ENCODE data around the gene USP10. TPM values are rescaled to one million over a fixed set of nuclear protein-coding genes. Genes with fewer than 3 reads are reported as not detected.

USP10 gene
- total RNA-seq, 4 donors from 2014 or later: 63.0 to 98.4 (median 70.9) TPM

- H3K27ac ChIP-seq: peak overlapping the region; percentile 8 to 70 (median 68)
- no peaks in the 10 kb centered on the region for H3K36me3 ChIP-seq
- no peaks in the 10 kb centered on the region for H3K27me3 ChIP-seq
- peaks cover 6 to 12% of the 10 kb centered on the region in 2 donors for H3K4me1 ChIP-seq
- no peak for TF ChIP-seq CTCF (IDR thresholded peaks at IDR 0.05)
- no peak for TF ChIP-seq POLR2A (IDR thresholded peaks at IDR 0.05)
- H3K9me3 ChIP-seq: no peaks in the 10 kb centered on the region
- 38 to 53% methylated on average over 6 to 8 of the region's 8 CpGs for WGBS, 2 donors
- DNase-seq: no peak
- peak overlapping the region; percentile 3 to 25 (median 11) for H3K4me3 ChIP-seq (replicated peaks in 1 of 3)
- intact Hi-C loops (cut with DNase I): no loop called here
These were observed 120.5 kb downstream of the USP10 start for GRCh38 chr16:84820305-84820684.

GRCh38 chr16:84820771-84821170, 121.0 kb downstream of the USP10 start:
- DNase-seq: no peak
- TF ChIP-seq CTCF (IDR thresholded peaks at IDR 0.05): no peak
- no peak for TF ChIP-seq POLR2A (IDR thresholded peaks at IDR 0.05)
- intact Hi-C loops (cut with DNase I): no loop called here
- no peaks in the 10 kb centered on the region for H3K9me3 ChIP-seq
- no peaks in the 10 kb centered on the region for H3K27me3 ChIP-seq
- no peaks in the 10 kb centered on the region for H3K36me3 ChIP-seq
- H3K4me3 ChIP-seq (replicated peaks in 1 of 3): peak overlapping the region in 1 of 3 donors; percentile 25
- WGBS, 2 donors: 72% methylated on average over 9 of the region's 12 CpGs; no CpG with 5 or more reads in 1 of the 2 donors
- H3K4me1 ChIP-seq: peaks cover 6 to 12% of the 10 kb centered on the region in 2 donors
- H3K27ac ChIP-seq: peak overlapping the region; percentile 8 to 70 (median 68)

GRCh38 chr16:84821179-84821578, 121.4 kb downstream of the USP10 start:
- Histone ChIP-seq H3K4me1 (peaks cover 6 to 12% of the 10 kb centered on the region in 2 donors), H3K27me3 (no peaks in the 10 kb centered on the region), H3K9me3 (no peaks in the 10 kb centered on the region), H3K4me3 (replicated peaks in 1 of 3) (peak overlapping the region in 1 of 3 donors; percentile 25), H3K27ac (peak overlapping the region in 2 of 3 donors; percentile 68 to 70), H3K36me3 (no peaks in the 10 kb centered on the region)
- WGBS, 2 donors: 80 to 100% methylated on average over 3 to 9 of the region's 9 CpGs
- TF ChIP-seq CTCF (IDR thresholded peaks at IDR 0.05) (no peak), POLR2A (IDR thresholded peaks at IDR 0.05) (no peak)
- intact Hi-C loops (cut with DNase I): no loop called here
- DNase-seq: no peak

GRCh38 chr16:84821728-84822689, 122.2 kb downstream of the USP10 start:
- WGBS, 2 donors: 60 to 84% methylated on average over 9 to 13 of the region's 13 CpGs
- no peaks in the 10 kb centered on the region for H3K36me3 ChIP-seq
- no peak overlapping the region for H3K4me3 ChIP-seq (replicated peaks in 1 of 3)
- TF ChIP-seq CTCF (IDR thresholded peaks at IDR 0.05) (no peak), POLR2A (IDR thresholded peaks at IDR 0.05) (no peak)
- no peaks in the 10 kb centered on the region for H3K9me3 ChIP-seq
- no peaks in the 10 kb centered on the region for H3K27me3 ChIP-seq
- intact Hi-C loops (cut with DNase I): no loop called here
- peak overlapping the region; percentile 46 to 70 (median 68) for H3K27ac ChIP-seq
- H3K4me1 ChIP-seq: peaks cover 6 to 12% of the 10 kb centered on the region in 2 donors
- no peak for DNase-seq

GRCh38 chr16:84822990-84823389, 123.2 kb downstream of the USP10 start:
- H3K27me3 ChIP-seq: no peaks in the 10 kb centered on the region
- H3K27ac ChIP-seq: peak overlapping the region; percentile 4 to 54 (median 17)
- no peak overlapping the region for H3K4me3 ChIP-seq (replicated peaks in 1 of 3)
- no peaks in the 10 kb centered on the region for H3K36me3 ChIP-seq
- intact Hi-C loops (cut with DNase I): no loop called here
- TF ChIP-seq CTCF (IDR thresholded peaks at IDR 0.05): no peak
- TF ChIP-seq POLR2A (IDR thresholded peaks at IDR 0.05): no peak
- no peaks in the 10 kb centered on the region for H3K9me3 ChIP-seq
- 93 to 96% methylated on average over 6 of the region's 6 CpGs for WGBS, 2 donors
- no peak for DNase-seq
- H3K4me1 ChIP-seq: peaks cover 6 to 12% of the 10 kb centered on the region in 2 donors
